ENCODE data around the gene FOXC1. TPM values are rescaled to one million over a fixed set of nuclear protein-coding genes. Genes with fewer than 3 reads are reported as not detected.

Gene FOXC1
- total and polyA plus RNA-seq, 2 experiments from 2014 or later, result 0.10 to 0.13 TPM

- Histone ChIP-seq H3K4me1 (ENCODE audit: insufficient read depth) (peaks cover 14% of the 10 kb centered on the region), H3K27ac (ENCODE audit: low read depth) (no peak overlapping the region), H3K27me3 (ENCODE audit: insufficient read depth) (no peaks in the 10 kb centered on the region), H3K36me3 (ENCODE audit: insufficient read depth) (no peaks in the 10 kb centered on the region), H3K79me2 (replicated peaks; ENCODE audit: insufficient read depth) (no peaks in the 10 kb centered on the region), H3K9me2 (ENCODE audit: insufficient read depth) (no peaks in the 10 kb centered on the region), H3K4me3 (no peak overlapping the region), H3K4me2 (peak overlapping the region; percentile 38; the same call in 1 of the 2 replicates), H3F3A (replicated peaks; ENCODE audit: low read depth) (no peaks in the 10 kb centered on the region), H2AFZ (peak overlapping the region; percentile 89; the same call in 1 of the 2 replicates), H4K20me1 (replicated peaks; ENCODE audit: insufficient read depth) (no peaks in the 10 kb centered on the region)
- H3K27ac Mint-ChIP-seq, result no peak overlapping the region
- H3K36me3 Mint-ChIP-seq (ENCODE audit: low read depth), result no peaks in the 10 kb centered on the region; the same call in 2 of the 3 replicates
- peaks cover 34% of the 10 kb centered on the region for H3K4me1 Mint-ChIP-seq
- peak; percentile 36 for ATAC-seq
- TF ChIP-seq REST (IDR thresholded peaks at IDR 0.05; ENCODE audit: unreplicated experiment) (no peak), CTCF (conservative IDR thresholded peaks at IDR 0.05; ENCODE audit: low read depth in 2 of 2) (no peak), ZNF114 (CRISPR knock-in tag; IDR thresholded peaks at IDR 0.05) (no peak), CREB1 (CRISPR knock-in tag; IDR thresholded peaks at IDR 0.05; ENCODE audit: low read depth) (no peak), NANOG (IDR thresholded peaks at IDR 0.05; ENCODE audit: borderline replicate concordance) (no peak), ZNF462 (CRISPR knock-in tag; IDR thresholded peaks at IDR 0.05) (no peak), EZH2 (IDR thresholded peaks at IDR 0.05; ENCODE audit: low read depth, unreplicated experiment) (no peak), ETS1 (IDR thresholded peaks at IDR 0.05) (no peak), ZNF331 (CRISPR knock-in tag; IDR thresholded peaks at IDR 0.05; ENCODE audit: low read depth) (no peak), EZH2phosphoT487 (IDR thresholded peaks at IDR 0.05; ENCODE audit: unreplicated experiment) (no peak), POLR2AphosphoS5 (IDR thresholded peaks at IDR 0.05; ENCODE audit: low read depth) (no peak), STAT1 (IDR thresholded peaks at IDR 0.05; ENCODE audit: unreplicated experiment) (no peak), JUNB (IDR thresholded peaks at IDR 0.05; ENCODE audit: unreplicated experiment) (no peak)
- peaks cover 10% of the 10 kb centered on the region; the same call in 2 of the 3 replicates for H3K9me3 Mint-ChIP-seq
- H3K4me3 Mint-ChIP-seq, result 0 out of 3 replicates have a peak overlapping the region, but pooled peaks have one; percentile 6
- DNase-seq (ENCODE audit: low spot score), result no peak
- H3K27me3 Mint-ChIP-seq (ENCODE audit: insufficient read depth, low read depth, poor library complexity), result peaks cover 13% of the 10 kb centered on the region
Measured at GRCh38 chr6:1574083-1574761, 35.5 kb upstream of the FOXC1 start.
